ENCODE measurements around the gene PEAK1. TPM values are rescaled to one million over a fixed set of nuclear protein-coding genes. Genes with fewer than 3 reads are reported as not detected.

PEAK1 gene
- total and polyA plus RNA-seq, 2 experiments from 2014 or later = 15.8 to 42.0 TPM

DNA sequence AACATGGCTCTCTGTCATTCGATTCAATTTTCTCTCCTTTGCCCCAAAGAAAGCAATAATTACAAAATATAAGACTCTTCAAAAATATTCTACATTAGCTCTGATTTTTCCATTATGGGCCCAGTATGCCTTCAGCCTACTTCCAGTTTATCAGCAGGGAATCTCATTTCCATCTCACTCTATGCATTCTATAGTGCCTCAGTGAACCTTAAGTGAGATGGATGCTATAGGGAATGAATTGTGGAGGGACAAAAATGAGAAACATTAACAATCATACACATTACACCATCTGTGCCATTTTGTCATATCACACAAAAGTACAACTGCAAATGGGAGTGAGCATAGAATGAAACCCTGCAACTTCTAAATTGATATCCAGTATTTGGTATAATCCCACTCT is 298.3 kb downstream of the PEAK1 start:
- no peak overlapping the region for H3K4me3 ChIP-seq
- TF ChIP-seq CTCF (IDR thresholded peaks at IDR 0.05; ENCODE audit: low read depth, low read length) = no peak
- DNase-seq (ENCODE audit: low read depth in 1 of 2, low spot score in 1 of 2) = no peak
- no peaks in the 10 kb centered on the region for H3K36me3 ChIP-seq
- peaks cover 13% of the 10 kb centered on the region for H3K4me1 ChIP-seq (ENCODE audit: low read depth)
- H3K27ac ChIP-seq = no peak overlapping the region
- H3K27me3 ChIP-seq = no peaks in the 10 kb centered on the region
- no peaks in the 10 kb centered on the region for H3K9me3 ChIP-seq (ENCODE audit: low read depth)

DNA sequence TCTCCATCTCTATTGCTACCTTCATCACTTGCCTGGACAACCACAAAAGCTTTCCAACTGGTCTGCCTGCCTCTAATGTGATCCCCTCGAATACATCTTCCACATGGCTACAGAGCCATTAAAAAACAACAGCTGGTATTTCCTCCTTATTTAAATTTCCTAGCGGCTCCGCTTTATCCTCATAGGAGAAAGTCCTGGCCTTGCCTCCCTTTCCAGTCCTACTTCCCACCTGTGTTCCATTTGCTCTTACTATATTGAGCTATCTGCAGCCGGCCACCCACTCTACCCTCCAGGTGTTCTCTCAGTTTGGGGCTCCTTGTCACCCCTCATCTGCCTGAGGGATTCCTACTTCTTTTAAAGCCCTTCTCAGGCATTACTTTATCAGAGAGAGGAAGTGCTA is 299.3 kb downstream of the PEAK1 start:
- Histone ChIP-seq H3K27me3 (no peaks in the 10 kb centered on the region), H3K27ac (no peak overlapping the region), H3K9me3 (ENCODE audit: low read depth) (no peaks in the 10 kb centered on the region), H3K36me3 (no peaks in the 10 kb centered on the region), H3K4me3 (no peak overlapping the region), H3K4me1 (ENCODE audit: low read depth) (peaks cover 13% of the 10 kb centered on the region)
- DNase-seq (ENCODE audit: low read depth in 1 of 2, low spot score in 1 of 2) = no peak
- TF ChIP-seq CTCF (IDR thresholded peaks at IDR 0.05; ENCODE audit: low read depth, low read length) = no peak

GRCh38 chr15:77119446-77119845 is 300.5 kb downstream of the PEAK1 start:
- H3K27ac ChIP-seq = no peak overlapping the region
- TF ChIP-seq CTCF (IDR thresholded peaks at IDR 0.05; ENCODE audit: low read depth, low read length) = no peak
- no peaks in the 10 kb centered on the region for H3K9me3 ChIP-seq (ENCODE audit: low read depth)
- H3K27me3 ChIP-seq = no peaks in the 10 kb centered on the region
- H3K4me3 ChIP-seq = no peak overlapping the region
- DNase-seq (ENCODE audit: low read depth in 1 of 2, low spot score in 1 of 2) = no peak
- H3K4me1 ChIP-seq (ENCODE audit: low read depth) = peaks cover 13% of the 10 kb centered on the region
- no peaks in the 10 kb centered on the region for H3K36me3 ChIP-seq

DNA sequence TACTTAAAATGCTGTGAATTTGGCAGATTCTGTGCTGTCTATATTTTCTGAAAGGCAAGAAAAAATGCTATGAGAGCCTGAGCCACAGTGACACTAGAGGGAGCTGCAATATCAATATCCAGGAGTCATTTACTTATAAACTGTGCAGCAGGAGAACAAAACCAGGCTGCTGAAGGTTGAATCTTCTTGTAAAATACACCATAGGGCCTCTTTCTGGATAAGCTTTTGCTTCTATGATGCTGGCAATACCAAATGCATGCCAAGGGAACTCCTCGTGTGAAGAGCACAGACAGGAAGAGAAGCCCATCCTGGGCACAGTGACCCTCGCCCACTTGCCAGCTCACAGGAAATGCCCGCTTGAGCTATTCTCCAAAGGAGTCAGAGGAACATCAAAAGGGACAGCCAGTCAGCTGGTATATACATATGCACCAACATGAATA is 301.0 kb downstream of the PEAK1 start:
- DNase-seq (ENCODE audit: low read depth in 1 of 2, low spot score in 1 of 2) = peak; percentile 66 to 89
- no peak overlapping the region for H3K27ac ChIP-seq
- TF ChIP-seq CTCF (IDR thresholded peaks at IDR 0.05; ENCODE audit: low read depth, low read length) = peak; percentile 90

DNA sequence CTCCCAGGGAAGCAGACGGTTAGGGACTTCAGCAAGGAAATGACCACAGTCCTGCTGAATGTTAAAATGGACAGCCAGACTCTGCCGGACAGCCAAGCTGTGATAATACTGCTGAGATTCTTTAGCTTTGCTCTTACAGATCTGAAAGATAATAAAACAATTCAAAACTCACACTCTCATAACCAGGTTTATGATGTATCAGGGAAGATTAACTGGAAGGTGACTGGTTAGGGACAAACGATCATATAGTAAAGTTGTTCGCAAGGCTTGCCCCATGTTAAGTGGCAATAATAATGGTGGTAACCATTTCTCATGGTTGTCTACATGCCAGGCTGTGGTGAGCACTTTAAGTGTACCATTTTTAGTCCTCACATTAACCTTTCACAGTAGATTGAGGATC is 304.7 kb downstream of the PEAK1 start:
- no peak overlapping the region for H3K4me3 ChIP-seq
- no peak overlapping the region for H3K27ac ChIP-seq
- no peaks in the 10 kb centered on the region for H3K9me3 ChIP-seq (ENCODE audit: low read depth)
- no peak for TF ChIP-seq CTCF (IDR thresholded peaks at IDR 0.05; ENCODE audit: low read depth, low read length)
- no peaks in the 10 kb centered on the region for H3K27me3 ChIP-seq
- H3K4me1 ChIP-seq (ENCODE audit: low read depth) = peaks cover 13% of the 10 kb centered on the region
- DNase-seq (ENCODE audit: low read depth in 1 of 2, low spot score in 1 of 2) = no peak
- peaks cover 6% of the 10 kb centered on the region for H3K36me3 ChIP-seq

More for the DNA sequence above, 301.0 kb downstream of the PEAK1 start:
- Histone ChIP-seq H3K4me1 (ENCODE audit: low read depth) (peaks cover 13% of the 10 kb centered on the region), H3K4me3 (no peak overlapping the region), H3K36me3 (peaks cover 4% of the 10 kb centered on the region), H3K27me3 (no peaks in the 10 kb centered on the region), H3K9me3 (ENCODE audit: low read depth) (no peaks in the 10 kb centered on the region)

Data from cardiac muscle cell (in vitro differentiated cells and primary cell).